Epithelial cell of proximal tubule (primary cell): Measurements from ENCODE around the gene PMAIP1. TPM values are rescaled to one million over a fixed set of nuclear protein-coding genes. Genes with fewer than 3 reads are reported as not detected.
"Not testable (repeated sequence)": the region's sequence is repeated elsewhere in the genome, so short reads cannot be mapped to it uniquely, and the experiment has no call there.

Experiments
- DNase-seq: peaks from one replicate; pipeline ENCODE4 v3.0.0-alpha.2; 2011; ENCODE audit warnings: low read depth
- H3K4me3 ChIP-seq: 2 replicates; pipeline ENCODE4 v1.5.1; 2011; ENCODE audit warnings: low read depth, mild to moderate bottlenecking, low read length
- CTCF ChIP-seq: conservative IDR thresholded peaks from 2 replicates; pipeline ENCODE4 v1.5.1; 2012; ENCODE audit warnings: low read depth, mild to moderate bottlenecking, low read length
- total RNA-seq: library from RNA; depleted of rRNA; stranded (reverse); fragments of >200 nt; gene quantifications from 2 replicates; pipeline ENCODE4 v1.2.3, GENCODE V29; 2015

Gene PMAIP1
- 63.7 and 82.6 TPM in 2 replicates for total RNA-seq

- H3K4me3 ChIP-seq = peak within 1 kb of the TSS; percentile 78
- TF ChIP-seq CTCF = no peak
- DNase-seq = no peak
Observed at GRCh38 chr18:59899298-59900221, at the start of gene PMAIP1. Gene PMAIP1 (plus strand): TSS chr18:59899996. CDS start chr18:59900178, 182 bp downstream.

GRCh38 chr18:59851784-59852399, 47.9 kb upstream of the PMAIP1 start:
- no peak overlapping the region for H3K4me3 ChIP-seq
- no peak for DNase-seq
- no peak for TF ChIP-seq CTCF

- no peak overlapping the region for H3K4me3 ChIP-seq
- no peak for TF ChIP-seq CTCF
Observed at GRCh38 chr18:59852548-59852947, 47.2 kb upstream of the PMAIP1 start.

GRCh38 chr18:59853380-59853779, 46.4 kb upstream of the PMAIP1 start:
- no peak for DNase-seq
- no peak overlapping the region for H3K4me3 ChIP-seq
- TF ChIP-seq CTCF = no peak

More at GRCh38 chr18:59852548-59852947, 47.2 kb upstream of the PMAIP1 start:
- DNase-seq = no peak

- DNase-seq, H3K4me3 ChIP-seq: not testable (repeated sequence)
Observed at GRCh38 chr18:59853988-59854387, 45.8 kb upstream of the PMAIP1 start.

GRCh38 chr18:59861009-59861408, 38.8 kb upstream of the PMAIP1 start:
- DNase-seq = no peak
- no peak overlapping the region for H3K4me3 ChIP-seq
- TF ChIP-seq CTCF = no peak

- no peak for TF ChIP-seq CTCF
- no peak overlapping the region for H3K4me3 ChIP-seq
- DNase-seq = no peak
Observed at GRCh38 chr18:59861963-59862819, 37.6 kb upstream of the PMAIP1 start.
